Activated CD4-positive, CD25-positive, alpha-beta regulatory T cell treated with anti-CD3 and anti-CD28 coated beads, Interleukin-2, amount 50 U/mL, for 24 hours (primary cell): ENCODE measurements around the gene WSB1.
"Not testable (repeated sequence)": the region's sequence is repeated elsewhere in the genome, so short reads cannot be mapped to it uniquely, and the experiment has no call there.

Source experiments
- ATAC-seq, 2 donors: fragments of 150-1000 bp; cut with Tn5 transposase; one replicate each; pipeline ENCODE4 v1.10.0; 2021; ENCODE audit warnings: mild to moderate bottlenecking in 1 of 2, moderate library complexity in 1 of 2

WSB1 gene

DNA sequence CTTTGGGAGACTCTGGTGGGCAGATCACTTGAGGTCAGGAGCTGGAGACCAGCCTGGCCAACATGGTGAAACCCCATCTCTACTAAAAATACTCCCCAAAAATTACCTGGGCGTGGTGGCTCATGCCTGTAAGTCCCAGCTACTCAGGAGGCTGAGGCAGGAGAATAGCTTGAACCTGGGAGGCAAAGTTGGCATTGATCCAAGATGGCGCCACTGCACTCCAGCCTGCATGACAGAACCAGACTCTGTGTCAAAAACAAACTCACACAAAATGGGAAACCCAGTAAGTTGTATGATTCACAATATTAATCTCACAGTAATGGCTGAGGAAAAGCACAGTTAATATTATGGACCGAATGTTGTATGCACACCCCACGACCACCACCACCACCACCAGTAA, 24.3 kb downstream of the WSB1 start:
- no peak for ATAC-seq

DNA sequence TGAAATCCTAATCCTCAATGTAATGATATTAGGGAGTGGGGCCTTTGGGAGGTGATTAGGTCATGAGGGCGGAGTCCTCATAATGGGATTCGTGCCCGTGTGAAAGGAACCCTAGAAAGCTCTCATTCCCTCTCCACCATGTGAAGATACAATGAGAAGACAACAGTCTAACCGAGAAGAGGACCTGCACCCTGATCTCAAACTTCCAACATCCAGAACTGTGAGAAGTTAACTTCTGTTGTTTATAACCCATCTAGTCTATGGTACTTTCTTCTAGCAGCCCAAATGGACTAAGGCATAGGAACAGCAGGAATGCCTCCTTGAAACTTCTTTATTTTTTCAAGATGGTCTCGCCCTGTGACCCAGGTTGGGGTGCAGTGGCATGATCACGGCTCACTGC, 24.7 kb downstream of the WSB1 start:
- ATAC-seq: no peak

DNA sequence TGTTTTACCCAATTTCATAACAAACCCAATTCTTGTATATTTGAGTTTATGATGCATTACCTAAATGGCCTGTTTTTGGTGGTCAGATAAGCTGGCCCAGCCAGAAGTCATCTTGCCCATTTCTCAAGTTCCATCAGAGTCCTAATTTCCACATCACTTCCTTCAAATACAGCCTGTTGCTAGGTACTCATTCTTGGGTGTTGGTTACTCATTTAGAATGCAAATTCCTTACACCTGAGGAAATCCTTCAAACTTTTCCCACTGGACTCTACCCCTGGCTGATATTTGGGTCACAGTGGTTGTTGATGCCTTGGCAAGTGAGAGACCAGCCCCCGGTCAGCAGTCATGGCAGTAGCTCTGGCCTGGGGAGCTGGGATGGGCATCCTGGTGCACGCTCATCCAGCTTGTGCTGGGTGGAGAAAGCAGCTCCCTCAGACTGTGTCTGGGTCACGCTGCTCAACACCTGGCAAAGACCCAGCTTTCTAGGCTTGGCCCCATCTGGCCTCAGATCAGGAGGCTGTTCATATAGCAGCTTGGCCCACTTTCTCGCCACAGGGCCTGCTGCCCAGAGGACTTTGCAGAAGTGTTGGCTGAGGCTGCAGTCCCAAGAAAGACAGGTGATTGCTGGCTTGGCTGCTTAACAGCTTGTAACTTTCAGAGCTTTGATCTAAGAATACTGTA, 25.8 kb downstream of the WSB1 start:
- ATAC-seq: no peak

DNA sequence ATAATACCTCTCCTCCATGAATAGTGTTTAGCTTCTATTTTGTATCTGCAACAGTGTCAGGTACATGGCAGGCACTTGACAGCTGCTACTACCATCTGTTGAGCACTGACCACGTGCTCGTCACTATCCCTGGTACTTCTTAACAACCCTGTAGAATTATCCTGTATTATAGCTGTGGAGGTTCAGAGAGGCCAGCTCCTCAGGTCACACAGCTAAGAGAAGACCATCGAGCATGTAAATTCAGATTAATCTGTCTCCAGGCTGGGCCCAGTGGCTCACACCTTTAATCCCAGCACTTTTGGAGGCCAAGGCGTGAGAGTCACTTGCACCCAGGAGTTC, 26.3 kb downstream of the WSB1 start:
- no peak for ATAC-seq

DNA sequence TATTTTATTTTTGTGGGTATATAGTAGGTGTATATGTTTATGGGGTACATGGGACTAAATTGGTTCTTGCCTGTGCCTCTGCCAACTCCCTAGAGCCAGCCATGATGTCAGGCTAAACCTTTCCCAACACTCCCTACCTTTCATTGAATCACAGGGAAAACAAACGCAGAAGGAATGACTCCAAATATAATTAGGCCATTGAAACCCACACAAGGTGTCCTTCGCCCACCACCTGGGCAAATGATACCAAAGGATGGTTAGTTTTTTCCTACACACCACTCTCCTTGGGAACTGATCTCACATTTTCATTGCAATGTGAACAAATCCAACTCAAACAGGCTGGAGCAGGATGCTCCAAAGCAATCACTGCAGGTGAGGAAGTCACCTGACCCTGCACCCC, 27.5 kb downstream of the WSB1 start:
- ATAC-seq: no peak

- no peak for ATAC-seq
These were observed 28.1 kb downstream of the WSB1 start for GRCh38 chr17:27322026-27322425.

- no peak for ATAC-seq
These were observed 29.0 kb downstream of the WSB1 start for GRCh38 chr17:27322690-27323508.

DNA sequence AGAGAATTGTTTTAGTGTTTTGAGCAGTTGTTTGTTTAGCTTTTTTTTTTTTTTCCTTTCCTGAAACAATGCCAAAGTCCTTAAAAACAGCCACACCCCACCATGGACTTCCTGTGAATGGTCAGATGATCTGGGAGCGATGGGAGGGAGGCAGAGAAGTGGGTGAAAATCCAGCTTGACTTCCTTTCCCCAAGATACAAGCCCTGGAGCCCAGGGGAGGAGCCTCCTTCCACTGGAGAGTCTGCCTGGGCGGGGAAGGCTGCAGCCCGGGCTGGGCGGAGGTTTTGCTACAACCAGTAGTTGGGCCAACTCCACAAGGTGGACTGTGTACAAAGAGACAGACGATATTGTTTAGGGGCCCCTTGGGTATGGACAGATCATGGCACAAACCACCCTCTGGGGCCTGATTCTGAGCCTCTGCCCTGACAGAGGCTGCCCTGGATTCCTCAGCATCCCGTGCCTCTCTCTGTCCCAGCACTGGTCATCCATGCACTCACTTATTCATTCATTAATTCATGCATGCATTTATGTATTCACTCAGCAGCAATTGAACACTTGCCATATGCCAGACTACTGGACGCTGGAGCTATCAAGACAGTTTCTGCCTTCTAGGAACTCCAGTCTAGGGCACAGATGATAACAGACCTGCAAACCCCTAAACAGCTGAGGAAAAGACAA, 29.8 kb downstream of the WSB1 start:
- ATAC-seq: no peak

GRCh38 chr17:27324771-27325339, 30.9 kb downstream of the WSB1 start:
- ATAC-seq: no peak

GRCh38 chr17:27326051-27326450, 32.1 kb downstream of the WSB1 start:
- ATAC-seq: no peak

DNA sequence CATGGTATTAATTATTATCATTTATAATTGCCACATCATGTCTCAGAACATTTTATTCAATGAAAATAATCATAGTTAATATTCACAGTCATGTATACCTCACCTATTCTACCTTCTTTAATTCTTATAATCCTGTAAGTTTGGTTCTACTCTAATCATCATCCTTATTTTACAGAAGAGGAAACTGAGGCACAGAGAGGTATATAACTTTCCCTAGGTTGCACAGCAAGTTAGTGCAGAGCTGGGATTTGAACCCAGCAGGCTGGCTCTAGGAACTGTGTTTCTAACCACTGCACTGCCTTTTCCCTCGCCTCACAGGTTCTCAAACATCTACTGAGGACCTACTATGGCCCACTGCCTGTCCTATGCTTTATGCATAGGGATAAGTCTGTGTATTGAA, 32.7 kb downstream of the WSB1 start:
- no peak for ATAC-seq

DNA sequence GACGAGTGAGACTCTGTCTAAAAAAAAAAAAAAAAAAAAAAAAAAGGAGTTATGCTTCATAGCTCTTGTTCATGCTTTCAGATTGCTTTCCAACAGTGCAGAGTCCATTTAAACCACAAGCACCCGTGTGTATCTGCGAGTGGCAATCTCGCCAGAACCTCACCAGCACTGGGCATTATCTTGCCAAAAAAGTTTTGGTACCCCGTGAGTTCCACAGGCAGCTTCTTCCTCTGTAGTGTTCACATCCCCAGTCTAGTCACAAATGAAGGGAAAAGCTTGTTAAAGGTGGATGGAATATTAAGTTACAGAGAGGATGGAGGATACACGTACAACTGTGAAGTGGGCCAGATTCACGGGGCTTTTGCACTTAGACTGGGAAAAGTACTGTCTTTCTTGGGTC, 33.5 kb downstream of the WSB1 start:
- no peak for ATAC-seq

GRCh38 chr17:27327871-27328270, 34.0 kb downstream of the WSB1 start:
- ATAC-seq: no peak

DNA sequence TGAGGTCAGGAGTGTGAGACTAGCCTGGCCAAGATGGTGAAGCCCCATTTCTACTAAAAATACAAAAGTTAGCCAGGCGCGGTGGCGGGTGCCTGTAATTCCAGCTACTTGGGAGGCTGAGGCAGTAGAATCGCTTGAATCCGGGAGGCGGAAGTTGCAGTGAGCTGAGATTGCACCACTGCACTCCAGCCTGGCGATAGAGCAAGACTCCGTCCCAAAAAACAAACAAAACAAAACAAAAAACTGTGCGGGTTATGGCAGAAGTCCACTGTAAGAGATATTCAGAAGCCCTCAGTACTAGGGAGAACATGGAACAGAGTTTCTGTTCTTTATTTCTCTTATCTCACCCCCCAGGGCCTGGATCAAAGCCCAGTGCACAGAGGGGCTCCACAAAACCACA, 34.8 kb downstream of the WSB1 start:
- ATAC-seq: not testable (repeated sequence)

DNA sequence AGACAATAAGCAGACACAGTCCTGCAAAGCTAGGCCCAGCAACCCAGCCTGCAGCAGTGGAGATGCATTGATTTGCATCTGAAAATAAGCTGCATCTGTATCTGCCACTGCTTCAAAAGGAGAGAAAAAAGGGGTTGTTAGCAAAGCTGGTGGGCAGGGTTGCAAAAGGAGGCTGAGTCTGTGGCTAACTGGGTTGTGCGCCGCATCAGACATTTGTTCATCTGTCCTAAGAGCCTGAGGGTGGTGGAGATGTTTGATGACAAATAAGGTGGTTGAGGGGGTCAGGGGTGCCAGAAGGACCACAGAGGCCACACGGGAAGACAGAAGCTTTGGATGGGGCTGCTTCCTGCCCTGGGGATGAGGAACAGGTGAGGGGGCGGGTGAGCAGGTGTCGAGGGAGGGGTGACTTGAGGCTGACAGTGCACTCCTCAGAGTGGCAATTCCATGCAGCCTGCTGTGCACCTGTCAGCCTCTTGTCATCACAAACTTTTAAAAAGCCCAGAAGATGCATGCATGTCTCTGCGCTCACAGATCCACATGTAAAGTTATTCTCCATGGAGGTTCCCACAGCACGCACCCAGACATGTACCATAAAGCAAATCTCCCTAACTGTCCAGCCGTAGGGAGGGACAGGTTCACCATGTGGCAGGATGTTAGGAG, 35.4 kb downstream of the WSB1 start:
- no peak for ATAC-seq

- no peak for ATAC-seq
These were observed 38.1 kb downstream of the WSB1 start for GRCh38 chr17:27332047-27332393.

DNA sequence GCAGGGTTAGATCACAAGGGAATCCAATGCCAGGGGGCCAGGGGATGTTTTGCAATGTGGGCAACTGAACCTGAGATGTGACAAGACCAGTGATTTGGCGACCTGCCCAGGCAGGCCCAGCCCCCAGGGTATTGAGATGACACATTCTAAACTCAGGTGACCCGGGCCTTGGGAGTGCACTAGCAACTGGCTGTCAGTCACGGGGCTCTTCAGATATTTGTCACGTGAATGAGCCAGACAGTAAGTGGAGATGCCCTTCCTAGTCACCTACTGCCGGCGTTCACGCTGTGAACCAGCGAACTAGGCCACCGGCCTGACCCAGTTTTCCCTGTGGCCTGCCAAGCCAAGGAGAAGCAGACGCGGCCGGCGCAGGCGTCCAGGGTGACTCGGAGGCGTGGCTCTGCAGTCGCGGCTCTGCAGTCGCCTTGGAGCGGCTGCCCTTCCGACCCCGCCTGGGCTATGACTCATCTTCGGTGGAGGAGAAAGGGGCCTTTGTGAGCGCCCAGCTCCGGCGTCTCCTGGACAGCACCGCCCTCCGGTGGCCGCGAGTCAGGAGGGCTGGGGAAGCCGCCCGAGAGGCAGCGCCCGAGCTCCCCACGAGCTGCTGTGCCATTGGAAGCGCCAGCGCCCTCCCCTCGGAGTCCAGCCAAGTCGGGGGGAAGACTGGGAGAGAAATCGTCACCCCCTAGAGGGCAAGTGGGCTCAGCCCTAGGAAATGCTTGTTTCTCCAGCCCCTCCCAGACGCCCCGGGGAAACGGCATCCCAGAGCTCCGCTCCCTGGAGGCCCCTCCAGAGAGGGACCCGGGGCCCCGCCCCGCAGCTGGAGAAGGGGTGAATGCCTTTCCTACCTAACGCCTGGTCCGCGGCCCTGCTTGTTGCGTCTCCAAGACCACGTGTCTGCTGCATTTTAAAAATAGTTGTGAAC, 38.8 kb downstream of the WSB1 start:
- ATAC-seq: peak; percentile 91 to 93

DNA sequence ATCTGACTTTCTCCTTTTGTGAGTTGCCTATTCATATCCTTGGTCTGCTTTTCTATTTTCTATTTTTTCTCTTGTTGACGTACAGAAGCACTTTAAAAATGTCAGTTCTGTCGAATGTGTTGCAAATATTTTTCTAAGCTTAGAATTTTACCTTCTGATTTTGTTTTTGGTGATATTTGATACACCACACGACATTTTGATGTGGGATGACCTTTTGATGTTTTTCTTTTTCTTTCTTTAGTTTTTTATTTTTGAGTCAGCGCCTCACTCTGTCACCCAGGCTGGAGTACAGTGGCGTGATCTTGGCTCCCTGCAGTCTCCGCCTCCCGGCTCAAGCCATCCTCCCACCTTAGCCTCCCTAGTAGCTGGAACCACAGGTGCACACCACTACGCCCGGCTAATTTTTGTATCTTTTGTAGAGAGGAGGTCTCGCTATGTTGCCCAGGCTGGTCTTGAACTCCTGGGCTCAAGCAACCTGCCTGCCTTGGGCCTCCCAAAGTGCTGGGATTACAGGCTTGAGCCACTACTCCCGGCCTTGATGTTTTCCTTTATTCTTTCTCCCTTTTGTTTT, 39.6 kb downstream of the WSB1 start:
- ATAC-seq: peak in 1 of 2 donors; percentile 6

DNA sequence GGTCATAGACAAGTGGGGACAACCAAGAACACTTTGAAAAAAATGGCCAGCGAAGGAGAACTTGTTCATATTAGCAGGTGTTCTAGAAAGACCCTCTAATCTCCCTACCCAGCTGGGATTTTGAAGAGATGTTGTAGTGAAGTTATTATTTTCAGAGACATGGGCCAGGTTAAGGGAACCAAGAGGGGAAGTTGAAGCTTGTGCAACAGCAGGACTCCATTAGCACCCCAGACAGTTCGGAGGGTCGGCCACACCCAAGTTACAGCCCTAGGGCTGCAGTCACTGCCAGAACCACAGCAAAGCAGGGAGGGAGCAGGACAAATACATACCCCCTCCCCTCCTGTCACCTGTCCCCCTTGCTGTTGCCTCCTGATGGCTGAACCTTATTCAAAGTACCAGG, 42.3 kb downstream of the WSB1 start:
- no peak for ATAC-seq

GRCh38 chr17:27338536-27338985, 44.6 kb downstream of the WSB1 start:
- no peak for ATAC-seq

GRCh38 chr17:27339198-27339835, 45.4 kb downstream of the WSB1 start:
- ATAC-seq: no peak
